MM.1S (cell line): Measurements from ENCODE around the gene MYO1E.

Experiments used
- EZH2 ChIP-seq: fragments of 300-600 bp; sonication (generic); optimal IDR thresholded peaks from 2 replicates; pipeline ENCODE3; 2017; ENCODE audit warnings: low read depth, mild to moderate bottlenecking, antibody characterized with exemption, low read length, mixed read lengths
- EZH2phosphoT487 ChIP-seq: fragments of 300-600 bp; sonication (generic); IDR thresholded peaks from 2 replicates; pipeline ENCODE4 v1.6.1; 2018; ENCODE audit warnings: antibody characterized with exemption, low read length
- TF ChIP-seq, protein P1 (sequence below): fragments of 300-600 bp; sonication (generic); IDR thresholded peaks from 2 replicates; pipeline ENCODE4 v1.5.1; 2016; ENCODE audit warnings: antibody characterized with exemption, low read length, mixed read lengths

DNA sequence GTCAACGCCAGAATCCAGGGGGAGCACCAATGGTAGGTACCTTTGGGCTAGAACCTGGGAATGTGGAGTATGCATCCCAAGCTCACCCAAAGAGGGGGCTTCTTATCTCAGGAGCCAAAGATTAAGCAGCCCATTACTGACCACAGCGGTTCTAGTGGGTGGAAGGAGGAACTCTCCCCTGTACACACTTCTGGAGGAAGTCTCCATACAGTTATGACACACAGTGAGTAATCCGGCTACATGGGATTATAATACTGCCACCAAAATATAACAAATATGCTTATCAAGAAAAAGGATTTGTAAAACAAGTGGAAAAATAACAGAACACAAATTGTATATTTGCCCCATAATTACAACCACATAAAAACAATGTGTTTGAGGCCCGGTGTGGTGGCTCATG, 8.4 kb downstream of the MYO1E start:
- TF ChIP-seq EZH2phosphoT487 (no peak), EZH2 (no peak)
- TF ChIP-seq, protein P1, sequence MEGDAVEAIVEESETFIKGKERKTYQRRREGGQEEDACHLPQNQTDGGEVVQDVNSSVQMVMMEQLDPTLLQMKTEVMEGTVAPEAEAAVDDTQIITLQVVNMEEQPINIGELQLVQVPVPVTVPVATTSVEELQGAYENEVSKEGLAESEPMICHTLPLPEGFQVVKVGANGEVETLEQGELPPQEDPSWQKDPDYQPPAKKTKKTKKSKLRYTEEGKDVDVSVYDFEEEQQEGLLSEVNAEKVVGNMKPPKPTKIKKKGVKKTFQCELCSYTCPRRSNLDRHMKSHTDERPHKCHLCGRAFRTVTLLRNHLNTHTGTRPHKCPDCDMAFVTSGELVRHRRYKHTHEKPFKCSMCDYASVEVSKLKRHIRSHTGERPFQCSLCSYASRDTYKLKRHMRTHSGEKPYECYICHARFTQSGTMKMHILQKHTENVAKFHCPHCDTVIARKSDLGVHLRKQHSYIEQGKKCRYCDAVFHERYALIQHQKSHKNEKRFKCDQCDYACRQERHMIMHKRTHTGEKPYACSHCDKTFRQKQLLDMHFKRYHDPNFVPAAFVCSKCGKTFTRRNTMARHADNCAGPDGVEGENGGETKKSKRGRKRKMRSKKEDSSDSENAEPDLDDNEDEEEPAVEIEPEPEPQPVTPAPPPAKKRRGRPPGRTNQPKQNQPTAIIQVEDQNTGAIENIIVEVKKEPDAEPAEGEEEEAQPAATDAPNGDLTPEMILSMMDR: no peak
